Measurements from ENCODE around the gene PRKAG2. TPM values are rescaled to one million over a fixed set of nuclear protein-coding genes. Genes with fewer than 3 reads are reported as not detected.
A peak's percentile ranks its signal among the peaks of the same experiment; 100 is the strongest.

Gene PRKAG2
- total and polyA plus RNA-seq, 2 of the 13 experiments (the other 11 are each of a cell fraction or from before 2014, with no cell fraction given), result 0.90 to 1.3 TPM

GRCh38 chr7:151559557-151560183 is 317.2 kb downstream of the PRKAG2 start (continued):
- TF ChIP-seq ZNF678 (CRISPR knock-in tag; IDR thresholded peaks at IDR 0.05) (0 out of 2 replicates have a peak, but pooled peaks have one; percentile 36), KAT2B (IDR thresholded peaks at IDR 0.05; ENCODE audit: borderline replicate concordance, low read depth, low read length) (peak; percentile 37; the same call in 1 of the 2 replicates), FLYWCH1 (CRISPR knock-in tag; IDR thresholded peaks at IDR 0.05) (no peak), HNF4A (CRISPR knock-in tag; IDR thresholded peaks at IDR 0.05) (peak; percentile 63), RERE (CRISPR knock-in tag; IDR thresholded peaks at IDR 0.05; ENCODE audit: low read depth) (no peak), HNF4G (IDR thresholded peaks at IDR 0.05; ENCODE audit: borderline replicate concordance, low read depth, low read length) (peak; percentile 63), HNF4G (CRISPR knock-in tag; IDR thresholded peaks at IDR 0.05; ENCODE audit: borderline replicate concordance, low read depth) (no peak), ZNF878 (CRISPR knock-in tag; IDR thresholded peaks at IDR 0.05) (no peak), ZBTB38 (CRISPR knock-in tag; IDR thresholded peaks at IDR 0.05) (no peak), ARID3A (IDR thresholded peaks at IDR 0.05; ENCODE audit: low read depth, low read length) (0 out of 2 replicates have a peak, but pooled peaks have one; percentile 20), DBP (CRISPR knock-in tag; IDR thresholded peaks at IDR 0.05; ENCODE audit: not compliant biosample characterization) (no peak), ATF1 (CRISPR knock-in tag; IDR thresholded peaks at IDR 0.05) (0 out of 2 replicates have a peak, but pooled peaks have one; percentile 22), NR2C2 (CRISPR knock-in tag; IDR thresholded peaks at IDR 0.05; ENCODE audit: borderline replicate concordance) (peak; percentile 59), ARID5B (CRISPR knock-in tag; IDR thresholded peaks at IDR 0.05) (0 out of 2 replicates have a peak, but pooled peaks have one; percentile 34), NR2F6 (IDR thresholded peaks at IDR 0.05) (no peak), NR2F6 (CRISPR knock-in tag; IDR thresholded peaks at IDR 0.05) (peak; percentile 26; the same call in 1 of the 2 replicates)
